GM12878 (cell line): ENCODE results near the gene ZNF71. TPM values are rescaled to one million over a fixed set of nuclear protein-coding genes. Genes with fewer than 3 reads are reported as not detected.
A peak's percentile ranks its signal among the peaks of the same experiment; 100 is the strongest.

Experiments
- ATAC-seq: fragments of 200-7000 bp; cut with Tn5 transposase; 3 replicates; pipeline ENCODE4 v1.9.1; 2020; ENCODE audit warnings: mild to moderate bottlenecking, moderate library complexity
- BruUV-seq: library from RNA; stranded (reverse); fragments of 400-500 nt; replicated peaks from 2 replicates; lab custom pipeline; 2021; lab: Mats Ljungman, UMichigan
- CTCF ChIA-PET: fragments of 300-600 bp; sonication (Branson Sonifier 250); formaldehyde crosslinking; extraction: SDS; loops from one replicate; lab custom pipeline; 2021; ENCODE audit warnings: inconsistent platforms; lab: Yijun Ruan, JAX
- POLR2A ChIA-PET: fragments of 350-600 bp; formaldehyde crosslinking; extraction: SDS; loops from one replicate; lab custom pipeline; 2021; ENCODE audit warnings: inconsistent platforms; lab: Charles Lee
- RAD21 ChIA-PET: fragments of 300-600 bp; sonication (Branson Sonifier 250); formaldehyde crosslinking; loops from one replicate; lab custom pipeline; 2023; ENCODE audit warnings: antibody characterized with exemption; ENCODE audit not compliant: unreplicated experiment; lab: Charles Lee
- SMC1A ChIA-PET: fragments of 300-600 bp; sonication (Branson Sonifier 250); formaldehyde crosslinking; loops from one replicate; lab custom pipeline; 2023; ENCODE audit not compliant: unreplicated experiment, uncharacterized antibody; lab: Charles Lee
- DNase-seq: peaks from one replicate; pipeline ENCODE4 v3.0.0-alpha.2; 2011; ENCODE audit warnings: low read depth, low spot score
- FAIRE-seq: peaks from 3 replicates; lab custom pipeline; 2011; peaks lifted over from hg19 to GRCh38; lab: Jason Lieb, UNC
- H2AFZ ChIP-seq: 2 replicates; pipeline ENCODE4 v1.6.0; 2011; ENCODE audit warnings: low read depth, low read length, control low read depth; ENCODE audit not compliant: control insufficient read depth
- H3K27ac ChIP-seq: 2 replicates; pipeline ENCODE4 v1.5.1; 2011; ENCODE audit warnings: control low read depth; ENCODE audit not compliant: control insufficient read depth, insufficient read depth
- H3K27me3 ChIP-seq, 2 experiments: replicated peaks in 1 of 2; 2 replicates each; pipeline versions ENCODE4 v1.6.0 to v1.6.1; 2011; ENCODE audit warnings: low read length in 1 of 2; ENCODE audit not compliant: control insufficient read depth in 2 of 2, insufficient read depth in 2 of 2
- H3K36me3 ChIP-seq, 2 experiments: 2 replicates each; pipeline ENCODE4 v1.5.1; 2011; ENCODE audit warnings: low read length in 1 of 2; ENCODE audit not compliant: control insufficient read depth in 2 of 2, insufficient read depth in 2 of 2
- H3K4me1 ChIP-seq: 2 replicates; pipeline ENCODE4 v1.6.1; 2011; ENCODE audit warnings: mild to moderate bottlenecking, low read length, moderate library complexity, mixed read lengths; ENCODE audit not compliant: control insufficient read depth, insufficient read depth
- H3K4me2 ChIP-seq: 2 replicates; pipeline ENCODE4 v1.6.0; 2011; ENCODE audit warnings: control low read depth; ENCODE audit not compliant: control insufficient read depth, insufficient read depth
- H3K4me3 ChIP-seq: fragments of 200-600 bp; sonication (generic); 2 replicates; pipeline ENCODE4 v1.5.1; 2016
- H3K79me2 ChIP-seq: 2 replicates; pipeline ENCODE4 v1.6.0; 2011; ENCODE audit warnings: low read length; ENCODE audit not compliant: control insufficient read depth, insufficient read depth
- H3K9ac ChIP-seq: 2 replicates; pipeline ENCODE4 v1.8.0; 2011; ENCODE audit warnings: low read length, control low read depth, mixed read lengths; ENCODE audit not compliant: control insufficient read depth, insufficient read depth
- H3K9me3 ChIP-seq: replicated peaks from 3 replicates; pipeline ENCODE4 v1.5.1; 2011; ENCODE audit warnings: mild to moderate bottlenecking, low read length; ENCODE audit not compliant: control insufficient read depth, insufficient read depth
- H4K20me1 ChIP-seq: 2 replicates; pipeline ENCODE4 v1.6.0; 2011; ENCODE audit not compliant: control insufficient read depth, insufficient read depth
- CHD4 ChIP-seq: fragments of 200-600 bp; sonication (generic); IDR thresholded peaks from 2 replicates; pipeline ENCODE4 v1.6.1; 2016; ENCODE audit warnings: mild to moderate bottlenecking
- GATAD2B ChIP-seq: fragments of 450-650 bp; conservative IDR thresholded peaks from 2 replicates; pipeline ENCODE4 v1.6.1; 2017; ENCODE audit warnings: low read depth, mild to moderate bottlenecking, moderate library complexity
- JUNB ChIP-seq: IDR thresholded peaks from 2 replicates; pipeline ENCODE4 v1.6.1; 2016; ENCODE audit warnings: antibody characterized with exemption, mild to moderate bottlenecking
- MXI1 ChIP-seq: fragments of 150-350 bp; IDR thresholded peaks from 2 replicates; pipeline ENCODE4 v1.6.1; 2011; ENCODE audit warnings: low read depth, mild to moderate bottlenecking, inconsistent platforms, low read length, improper control_type of control experiment
- NFIC ChIP-seq: IDR thresholded peaks from 2 replicates; pipeline ENCODE4 v1.6.1; 2012; ENCODE audit warnings: low read depth, mild to moderate bottlenecking, inconsistent platforms, low read length, moderate library complexity
- NR2C2 ChIP-seq: IDR thresholded peaks from 2 replicates; pipeline ENCODE4 v1.6.1; 2011; ENCODE audit warnings: borderline replicate concordance, low read depth; ENCODE audit not compliant: control insufficient read depth, insufficient read length
- RAD21 ChIP-seq: IDR thresholded peaks from 2 replicates; pipeline ENCODE4 v1.6.1; 2011; ENCODE audit warnings: mild to moderate bottlenecking, low read depth, low read length, moderate library complexity; ENCODE audit not compliant: insufficient read depth
- RAD51 ChIP-seq: fragments of 450-650 bp; IDR thresholded peaks from 2 replicates; pipeline ENCODE4 v1.6.1; 2016; ENCODE audit warnings: moderate library complexity, mild to moderate bottlenecking, inconsistent platforms
- RB1 ChIP-seq: fragments of 450-650 bp; formaldehyde crosslinking; IDR thresholded peaks from 2 replicates; pipeline ENCODE4 v1.6.1; 2017; ENCODE audit warnings: mild to moderate bottlenecking, borderline replicate concordance
- RCOR1 ChIP-seq: conservative IDR thresholded peaks from 2 replicates; pipeline ENCODE4 v1.6.1; 2012; ENCODE audit warnings: low read depth, low read length, improper control_type of control experiment
- SIN3A ChIP-seq: IDR thresholded peaks from 2 replicates; pipeline ENCODE4 v1.6.1; 2012; ENCODE audit warnings: low read depth, low read length, improper control_type of control experiment
- SMC3 ChIP-seq: IDR thresholded peaks from 2 replicates; pipeline ENCODE4 v1.6.1; 2011; ENCODE audit warnings: low read length, improper control_type of control experiment, borderline replicate concordance
- SREBF1 ChIP-seq: IDR thresholded peaks from 2 replicates; pipeline ENCODE4 v1.6.1; 2012; ENCODE audit warnings: mild to moderate bottlenecking, low read length
- ZNF384 ChIP-seq: IDR thresholded peaks from 2 replicates; pipeline ENCODE4 v1.6.1; 2012; ENCODE audit warnings: low read depth, mild to moderate bottlenecking, low read length, improper control_type of control experiment, borderline replicate concordance
- WGBS: methylation state at CpG from one replicate; pipeline ENCODE4 v1.1.6; 2016; ENCODE audit warnings: low lambda C conversion rate; ENCODE audit not compliant: insufficient replicate concordance, insufficient coverage; ENCODE audit errors: missing lambda C conversion rate; 5-methylcytosine and 5-hydroxymethylcytosine counted together
- in situ Hi-C: fragments of 300-500 bp; cut with MboI; formaldehyde crosslinking; loops from 9 replicates; pipeline ENCODE4 v1.14.3; 2018; ENCODE audit warnings: mixed read lengths
- intact Hi-C: fragments of 100-400 bp; cut with micrococcal nuclease; formaldehyde crosslinking; loops from one replicate; pipeline ENCODE4 v1.14.2; 2022; ENCODE audit not compliant: unreplicated experiment
- polyA plus RNA-seq, 11 experiments: library from polyadenylated mRNA; depleted of rRNA in 4 of 11; unstranded in 6 of 11; stranded (reverse) in 5 of 11; fragments of >200 nt; fragmentation: Nextera tagmentation in 4 of 11; fragmentation: Illumina TruSeq in 1 of 11; extraction: Ambion mirVana in 4 of 11; extraction: Trizol in 1 of 11; gene quantifications; 1 replicate in 1 of 11; 2 replicates in 10 of 11; pipeline versions ENCODE4 v1.2.1 to v1.2.3, GENCODE V29; 2011 to 2016; ENCODE audit warnings: inconsistent platforms in 2 of 11, missing spikeins in 2 of 11, low read depth in 1 of 11
- total RNA-seq, 4 experiments: library from RNA; depleted of rRNA in 3 of 4; stranded (reverse); fragments of >200 nt in 3 of 4; fragmentation: Illumina TruSeq in 1 of 4; extraction: Trizol in 1 of 4; gene quantifications; 2 replicates each; pipeline versions ENCODE4 v1.2.1 to v1.2.3, GENCODE V29; 2013 to 2021
- TF ChIP-seq, protein P1 (sequence below): fragments of 450-650 bp; IDR thresholded peaks from 2 replicates; pipeline ENCODE4 v1.6.1; 2017; ENCODE audit warnings: borderline replicate concordance
- TF ChIP-seq, protein P2 (sequence below): fragments of 450-650 bp; formaldehyde crosslinking; IDR thresholded peaks from 2 replicates; pipeline ENCODE4 v1.5.0; 2022; ENCODE audit warnings: mild to moderate bottlenecking, missing genetic modification characterization
- TF ChIP-seq, protein P3 (sequence below), 3 experiments: IDR thresholded peaks in 2 of 3; conservative IDR thresholded peaks in 1 of 3; 2 replicates each; pipeline ENCODE4 v1.5.1; 2011; ENCODE audit warnings: low read depth in 3 of 3, low read length in 3 of 3, mild to moderate bottlenecking in 3 of 3, control low read depth in 2 of 3, moderate library complexity in 2 of 3, inconsistent platforms in 1 of 3, mixed read lengths in 1 of 3; ENCODE audit not compliant: control insufficient read depth in 2 of 3, insufficient read depth in 1 of 3; ENCODE audit errors: extremely low read depth in 1 of 3

The ZNF71 gene
- total and polyA plus RNA-seq, 10 of the 15 experiments (the other 5 are each of a cell fraction or from before 2014, with no cell fraction given): 0.48 to 5.7 (median 3.5) TPM

DNA sequence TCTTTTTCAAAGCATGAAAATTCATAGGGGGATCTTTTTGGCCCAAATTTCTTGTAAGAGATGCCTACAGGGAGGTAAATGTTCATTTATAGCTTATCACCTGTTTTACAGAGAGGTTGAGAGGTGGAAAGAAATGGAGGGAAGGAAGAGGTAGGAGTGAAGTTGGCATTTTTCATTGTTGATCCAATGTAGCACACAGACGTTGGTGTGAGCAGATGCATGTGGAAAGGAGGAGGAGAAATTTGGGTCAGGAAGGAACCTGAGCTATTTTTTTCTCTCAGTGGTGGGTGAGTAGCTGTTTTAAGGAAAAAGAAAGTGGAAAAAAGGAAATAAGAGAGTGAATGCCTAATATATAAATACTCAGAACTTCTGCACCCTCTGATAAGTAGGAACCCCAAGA is 37.9 kb downstream of the ZNF71 start (continued):
- TF ChIP-seq, protein P1, sequence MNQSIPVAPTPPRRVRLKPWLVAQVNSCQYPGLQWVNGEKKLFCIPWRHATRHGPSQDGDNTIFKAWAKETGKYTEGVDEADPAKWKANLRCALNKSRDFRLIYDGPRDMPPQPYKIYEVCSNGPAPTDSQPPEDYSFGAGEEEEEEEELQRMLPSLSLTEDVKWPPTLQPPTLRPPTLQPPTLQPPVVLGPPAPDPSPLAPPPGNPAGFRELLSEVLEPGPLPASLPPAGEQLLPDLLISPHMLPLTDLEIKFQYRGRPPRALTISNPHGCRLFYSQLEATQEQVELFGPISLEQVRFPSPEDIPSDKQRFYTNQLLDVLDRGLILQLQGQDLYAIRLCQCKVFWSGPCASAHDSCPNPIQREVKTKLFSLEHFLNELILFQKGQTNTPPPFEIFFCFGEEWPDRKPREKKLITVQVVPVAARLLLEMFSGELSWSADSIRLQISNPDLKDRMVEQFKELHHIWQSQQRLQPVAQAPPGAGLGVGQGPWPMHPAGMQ: no peak
- no peak for TF ChIP-seq RCOR1

DNA sequence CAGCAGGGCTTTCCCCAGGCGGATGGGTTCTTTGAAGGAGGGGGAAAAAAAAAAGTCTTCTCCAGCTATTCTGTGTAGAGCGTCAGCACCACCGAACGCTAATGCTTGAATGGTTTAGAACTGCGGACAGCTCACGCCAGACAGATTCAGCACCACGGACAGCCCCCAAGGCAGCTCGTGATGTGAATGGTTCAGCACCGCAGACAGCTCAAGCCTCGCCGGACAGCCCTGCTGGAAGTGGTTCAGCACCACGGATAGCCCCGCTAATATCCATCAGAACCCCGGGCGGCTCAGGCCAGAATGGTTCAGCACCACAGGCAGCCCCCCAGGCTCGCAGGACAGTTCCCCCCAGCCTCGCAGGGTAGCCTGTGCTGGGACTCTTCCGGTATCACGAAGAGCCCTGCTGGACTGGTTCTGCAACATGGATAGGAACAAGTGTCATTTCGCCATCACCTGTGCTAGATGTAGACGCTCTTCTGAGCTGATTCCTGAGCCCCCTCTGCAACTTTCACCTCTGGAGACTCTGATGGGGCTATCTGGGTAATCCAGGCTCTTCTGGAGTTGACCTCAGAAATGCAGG is 43.0 kb downstream of the ZNF71 start:
- intact Hi-C loops: no loop called here
- Histone ChIP-seq H3K27ac (no peak overlapping the region), H3K9ac (no peak overlapping the region), H3K36me3 (no peaks in the 10 kb centered on the region), H3K4me3 (no peak overlapping the region), H3K79me2 (no peaks in the 10 kb centered on the region), H4K20me1 (no peaks in the 10 kb centered on the region), H3K27me3 (no peaks in the 10 kb centered on the region), H3K4me1 (no peaks in the 10 kb centered on the region), H2AFZ (no peak overlapping the region), H3K4me2 (no peak overlapping the region), H3K9me3 (no peaks in the 10 kb centered on the region; the same call in 2 of the 3 replicates)
- no TSS peak for BruUV-seq
- ChIA-PET POLR2A (no interaction called here), RAD21 (no interaction called here), CTCF (no interaction called here), SMC1A (no interaction called here)
- ATAC-seq: no peak
- FAIRE-seq: no peak
- in situ Hi-C loops: no loop called here
- DNase-seq: no peak
- 36% methylated on average over 21 of the region's 21 CpGs for WGBS
- peak; percentile 76 for TF ChIP-seq SREBF1
- TF ChIP-seq, protein P2, sequence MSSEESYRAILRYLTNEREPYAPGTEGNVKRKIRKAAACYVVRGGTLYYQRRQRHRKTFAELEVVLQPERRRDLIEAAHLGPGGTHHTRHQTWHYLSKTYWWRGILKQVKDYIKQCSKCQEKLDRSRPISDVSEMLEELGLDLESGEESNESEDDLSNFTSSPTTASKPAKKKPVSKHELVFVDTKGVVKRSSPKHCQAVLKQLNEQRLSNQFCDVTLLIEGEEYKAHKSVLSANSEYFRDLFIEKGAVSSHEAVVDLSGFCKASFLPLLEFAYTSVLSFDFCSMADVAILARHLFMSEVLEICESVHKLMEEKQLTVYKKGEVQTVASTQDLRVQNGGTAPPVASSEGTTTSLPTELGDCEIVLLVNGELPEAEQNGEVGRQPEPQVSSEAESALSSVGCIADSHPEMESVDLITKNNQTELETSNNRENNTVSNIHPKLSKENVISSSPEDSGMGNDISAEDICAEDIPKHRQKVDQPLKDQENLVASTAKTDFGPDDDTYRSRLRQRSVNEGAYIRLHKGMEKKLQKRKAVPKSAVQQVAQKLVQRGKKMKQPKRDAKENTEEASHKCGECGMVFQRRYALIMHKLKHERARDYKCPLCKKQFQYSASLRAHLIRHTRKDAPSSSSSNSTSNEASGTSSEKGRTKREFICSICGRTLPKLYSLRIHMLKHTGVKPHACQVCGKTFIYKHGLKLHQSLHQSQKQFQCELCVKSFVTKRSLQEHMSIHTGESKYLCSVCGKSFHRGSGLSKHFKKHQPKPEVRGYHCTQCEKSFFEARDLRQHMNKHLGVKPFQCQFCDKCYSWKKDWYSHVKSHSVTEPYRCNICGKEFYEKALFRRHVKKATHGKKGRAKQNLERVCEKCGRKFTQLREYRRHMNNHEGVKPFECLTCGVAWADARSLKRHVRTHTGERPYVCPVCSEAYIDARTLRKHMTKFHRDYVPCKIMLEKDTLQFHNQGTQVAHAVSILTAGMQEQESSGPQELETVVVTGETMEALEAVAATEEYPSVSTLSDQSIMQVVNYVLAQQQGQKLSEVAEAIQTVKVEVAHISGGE (CRISPR knock-in tag): no peak
- TF ChIP-seq JUNB: no peak
- no peak for TF ChIP-seq RAD51
- TF ChIP-seq RAD21: no peak
- TF ChIP-seq, protein P3, sequence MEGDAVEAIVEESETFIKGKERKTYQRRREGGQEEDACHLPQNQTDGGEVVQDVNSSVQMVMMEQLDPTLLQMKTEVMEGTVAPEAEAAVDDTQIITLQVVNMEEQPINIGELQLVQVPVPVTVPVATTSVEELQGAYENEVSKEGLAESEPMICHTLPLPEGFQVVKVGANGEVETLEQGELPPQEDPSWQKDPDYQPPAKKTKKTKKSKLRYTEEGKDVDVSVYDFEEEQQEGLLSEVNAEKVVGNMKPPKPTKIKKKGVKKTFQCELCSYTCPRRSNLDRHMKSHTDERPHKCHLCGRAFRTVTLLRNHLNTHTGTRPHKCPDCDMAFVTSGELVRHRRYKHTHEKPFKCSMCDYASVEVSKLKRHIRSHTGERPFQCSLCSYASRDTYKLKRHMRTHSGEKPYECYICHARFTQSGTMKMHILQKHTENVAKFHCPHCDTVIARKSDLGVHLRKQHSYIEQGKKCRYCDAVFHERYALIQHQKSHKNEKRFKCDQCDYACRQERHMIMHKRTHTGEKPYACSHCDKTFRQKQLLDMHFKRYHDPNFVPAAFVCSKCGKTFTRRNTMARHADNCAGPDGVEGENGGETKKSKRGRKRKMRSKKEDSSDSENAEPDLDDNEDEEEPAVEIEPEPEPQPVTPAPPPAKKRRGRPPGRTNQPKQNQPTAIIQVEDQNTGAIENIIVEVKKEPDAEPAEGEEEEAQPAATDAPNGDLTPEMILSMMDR (IDR thresholded peaks at IDR 0.05 in 2 of 3, conservative IDR thresholded peaks at IDR 0.05 in 1 of 3; ENCODE audit: control insufficient read depth in 2 of 3, extremely low read depth in 1 of 3, insufficient read depth in 1 of 3, low read depth in 3 of 3, low read length in 3 of 3): no peak
- peak; percentile 77; the same call in 1 of the 2 replicates for TF ChIP-seq MXI1
- no peak for TF ChIP-seq NFIC
- TF ChIP-seq RB1: no peak
- TF ChIP-seq NR2C2: no peak
- TF ChIP-seq SIN3A: peak; percentile 92
- no peak for TF ChIP-seq GATAD2B
- no peak for TF ChIP-seq SMC3
- TF ChIP-seq CHD4: no peak
- TF ChIP-seq ZNF384: no peak
